ENCODE measurements around the gene TSKS. TPM values are rescaled to one million over a fixed set of nuclear protein-coding genes. Genes with fewer than 3 reads are reported as not detected.

TSKS gene
- total RNA-seq, 4 donors from 2014 or later = 0.32 to 12.7 (median 0.82) TPM; not detected in 1

DNA sequence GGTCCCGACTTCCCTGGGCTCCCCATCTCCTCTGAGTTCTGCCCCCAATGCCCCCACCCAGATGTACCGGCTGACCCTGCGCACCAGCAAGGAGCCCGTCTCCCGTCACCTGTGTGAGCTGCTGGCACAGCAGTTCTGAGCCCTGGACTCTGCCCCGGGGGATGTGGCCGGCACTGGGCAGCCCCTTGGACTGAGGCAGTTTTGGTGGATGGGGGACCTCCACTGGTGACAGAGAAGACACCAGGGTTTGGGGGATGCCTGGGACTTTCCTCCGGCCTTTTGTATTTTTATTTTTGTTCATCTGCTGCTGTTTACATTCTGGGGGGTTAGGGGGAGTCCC is 43.5 kb upstream of the TSKS start:
- no peak for DNase-seq
- WGBS, 2 donors (ENCODE audit: low coverage in 1 of 2) = 80 to 95% methylated on average over 1 to 8 of the region's 8 CpGs
- no peak overlapping the region for H3K27ac ChIP-seq

GRCh38 chr19:49805822-49806619 is 42.9 kb upstream of the TSKS start:
- no peaks in the 10 kb centered on the region for H3K9me3 ChIP-seq
- intact Hi-C loops (cut with DNase I; ENCODE audit: low total_unique reads) = loop anchor here (5.0 kb wide), 1 partner anchor 39 kb away; the partner anchor contains the start of gene AP2A1
- 78 to 87% methylated on average over 6 to 20 of the region's 20 CpGs for WGBS, 2 donors (ENCODE audit: low coverage in 1 of 2)
- no peaks in the 10 kb centered on the region for H3K27me3 ChIP-seq
- peaks cover 0 to 7% (median 2%) of the 10 kb centered on the region in 4 donors for H3K36me3 ChIP-seq
- H3K27ac ChIP-seq = no peak overlapping the region
- no peak for TF ChIP-seq POLR2A (IDR thresholded peaks at IDR 0.05)
- no peak for TF ChIP-seq POLR2AphosphoS5 (IDR thresholded peaks at IDR 0.05)
- TF ChIP-seq EP300 (IDR thresholded peaks at IDR 0.05; ENCODE audit: low read depth) = no peak
- TF ChIP-seq CTCF (IDR thresholded peaks at IDR 0.05) = no peak
- DNase-seq = no peak
- in situ Hi-C loops (cut with MboI; ENCODE audit: low pct_ligation_motif_present in 1 of 4, low pct_unique_long_range_greater_than_20kb in 1 of 4, low sequenced_read_pairs in 3 of 4) = no loop called here
- peaks cover 8 to 26% (median 17%) of the 10 kb centered on the region in 4 donors for H3K4me1 ChIP-seq
- no peak overlapping the region for H3K4me3 ChIP-seq

More for the DNA sequence above, 43.5 kb upstream of the TSKS start:
- no peak for TF ChIP-seq EP300 (IDR thresholded peaks at IDR 0.05; ENCODE audit: low read depth)
- no peak for TF ChIP-seq POLR2AphosphoS5 (IDR thresholded peaks at IDR 0.05)
- no peak for TF ChIP-seq CTCF (IDR thresholded peaks at IDR 0.05)
- no peak for TF ChIP-seq POLR2A (IDR thresholded peaks at IDR 0.05)
- H3K9me3 ChIP-seq = no peaks in the 10 kb centered on the region
- intact Hi-C loops (cut with DNase I; ENCODE audit: low total_unique reads) (loop anchor here (5.0 kb wide), 1 partner anchor 39 kb away; the partner anchor contains the start of gene AP2A1), in situ Hi-C loops (cut with MboI; ENCODE audit: low pct_ligation_motif_present in 1 of 4, low pct_unique_long_range_greater_than_20kb in 1 of 4, low sequenced_read_pairs in 3 of 4) (no loop called here)
- H3K4me3 ChIP-seq = no peak overlapping the region
- H3K36me3 ChIP-seq = peaks cover 0 to 7% (median 2%) of the 10 kb centered on the region in 4 donors
- H3K27me3 ChIP-seq = no peaks in the 10 kb centered on the region
- H3K4me1 ChIP-seq = peaks cover 6 to 25% (median 16%) of the 10 kb centered on the region in 4 donors

GRCh38 chr19:49803529-49803856 is 40.4 kb upstream of the TSKS start:
- intact Hi-C loops (cut with DNase I; ENCODE audit: low total_unique reads) (no loop called here), in situ Hi-C loops (cut with MboI; ENCODE audit: low pct_ligation_motif_present in 1 of 4, low pct_unique_long_range_greater_than_20kb in 1 of 4, low sequenced_read_pairs in 3 of 4) (no loop called here)
- no peaks in the 10 kb centered on the region for H3K27me3 ChIP-seq
- 98% methylated on average over 6 of the region's 6 CpGs; no CpG with 5 or more reads in 1 of the 2 donors for WGBS, 2 donors (ENCODE audit: low coverage in 1 of 2)
- no peak for DNase-seq
- peaks cover 0 to 30% (median 10%) of the 10 kb centered on the region in 4 donors for H3K36me3 ChIP-seq
- TF ChIP-seq EP300 (IDR thresholded peaks at IDR 0.05; ENCODE audit: low read depth) (no peak), POLR2A (IDR thresholded peaks at IDR 0.05) (no peak), POLR2AphosphoS5 (IDR thresholded peaks at IDR 0.05) (no peak), CTCF (IDR thresholded peaks at IDR 0.05) (no peak)
- no peak overlapping the region for H3K27ac ChIP-seq
- peaks cover 0 to 13% (median 9%) of the 10 kb centered on the region in 4 donors for H3K4me1 ChIP-seq
- H3K9me3 ChIP-seq = no peaks in the 10 kb centered on the region
- no peak overlapping the region for H3K4me3 ChIP-seq

- Histone ChIP-seq H3K27ac (peak overlapping the region; percentile 52 to 76 (median 58)), H3K27me3 (no peaks in the 10 kb centered on the region), H3K4me3 (peak overlapping the region in 2 of 4 donors; percentile 32 to 46), H3K9me3 (no peaks in the 10 kb centered on the region), H3K36me3 (peaks cover 0 to 31% (median 10%) of the 10 kb centered on the region in 4 donors), H3K4me1 (peaks cover 0 to 11% (median 6%) of the 10 kb centered on the region in 4 donors)
- intact Hi-C loops (cut with DNase I; ENCODE audit: low total_unique reads) (no loop called here), in situ Hi-C loops (cut with MboI; ENCODE audit: low pct_ligation_motif_present in 1 of 4, low pct_unique_long_range_greater_than_20kb in 1 of 4, low sequenced_read_pairs in 3 of 4) (no loop called here)
- 88 to 100% methylated on average over 1 to 24 of the region's 24 CpGs for WGBS, 2 donors (ENCODE audit: low coverage in 1 of 2)
- DNase-seq = no peak
- TF ChIP-seq POLR2AphosphoS5 (IDR thresholded peaks at IDR 0.05) = no peak
- no peak for TF ChIP-seq CTCF (IDR thresholded peaks at IDR 0.05)
- TF ChIP-seq EP300 (IDR thresholded peaks at IDR 0.05; ENCODE audit: low read depth) = no peak
- TF ChIP-seq POLR2A (IDR thresholded peaks at IDR 0.05) = no peak
Observed at GRCh38 chr19:49802836-49803528, 39.9 kb upstream of the TSKS start.
